LHCN-M2 (cell line): Measurements from ENCODE around the gene ACTR10. TPM values are rescaled to one million over a fixed set of nuclear protein-coding genes. Genes with fewer than 3 reads are reported as not detected.
"Not testable (repeated sequence)": the region's sequence is repeated elsewhere in the genome, so short reads cannot be mapped to it uniquely, and the experiment has no call there.

Experiments
- DNase-seq: peaks from one replicate; pipeline ENCODE4 v3.0.0-alpha.2; 2012; ENCODE audit warnings: low read depth
- total RNA-seq: library from RNA; depleted of rRNA; stranded (reverse); fragments of >200 nt; gene quantifications from 2 replicates; pipeline ENCODE4 v1.2.3, GENCODE V29; 2014

The ACTR10 gene
- total RNA-seq, 1 experiment from 2014 or later, result 78.2 TPM

- DNase-seq, result no peak
Measured at GRCh38 chr14:58215191-58215914, 15.4 kb downstream of the ACTR10 start.

- DNase-seq, result peak; percentile 66
Measured at GRCh38 chr14:58216544-58216943, 16.6 kb downstream of the ACTR10 start.

GRCh38 chr14:58227096-58227819, 27.3 kb downstream of the ACTR10 start:
- no peak for DNase-seq

DNA sequence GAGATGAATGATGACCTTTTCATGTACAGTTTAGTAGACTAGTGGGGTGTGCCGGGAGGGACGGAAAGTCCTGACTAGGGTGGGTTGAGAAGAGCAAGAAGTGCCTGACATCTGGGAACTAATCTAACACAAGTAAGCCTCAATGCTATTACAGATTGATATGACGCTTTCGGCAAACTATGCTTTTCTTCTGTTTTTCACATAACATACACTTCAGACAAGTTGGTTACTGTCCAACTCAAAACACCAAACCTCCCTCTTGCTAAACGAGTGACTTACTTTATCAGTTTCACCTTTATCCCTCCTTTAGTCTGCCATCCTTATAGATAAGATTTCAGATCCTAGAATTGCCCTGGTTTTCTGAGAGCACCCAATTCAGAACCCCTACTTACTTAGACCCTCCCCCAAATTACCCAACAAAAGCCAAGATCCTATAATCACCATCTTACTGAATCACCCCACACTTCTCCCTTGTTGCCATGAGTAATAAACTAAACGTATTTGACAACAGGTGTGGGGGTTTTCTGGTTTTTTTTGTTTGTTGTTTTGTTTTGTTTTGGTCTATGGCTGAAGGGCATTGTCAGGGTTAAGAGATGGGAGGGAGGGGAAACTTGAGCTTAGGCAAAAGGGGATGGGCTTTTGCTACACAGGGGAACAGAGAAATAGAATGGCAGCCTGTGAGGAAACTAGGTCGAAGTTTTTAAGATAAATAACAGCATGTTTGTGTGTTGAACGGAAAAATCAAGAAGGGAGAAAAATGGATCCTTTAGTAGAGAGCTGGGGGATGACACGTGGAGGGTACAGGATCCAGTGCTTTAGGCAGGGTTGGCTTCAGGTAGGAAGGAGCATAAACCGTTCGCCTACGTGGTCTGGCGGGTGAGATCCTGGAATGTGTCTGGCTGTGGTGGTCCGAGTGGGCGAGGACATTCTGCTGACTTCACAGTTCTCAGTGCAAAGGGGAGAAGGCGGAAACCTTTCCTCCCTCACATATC, 38.6 kb downstream of the ACTR10 start:
- DNase-seq, result peak; percentile 69

DNA sequence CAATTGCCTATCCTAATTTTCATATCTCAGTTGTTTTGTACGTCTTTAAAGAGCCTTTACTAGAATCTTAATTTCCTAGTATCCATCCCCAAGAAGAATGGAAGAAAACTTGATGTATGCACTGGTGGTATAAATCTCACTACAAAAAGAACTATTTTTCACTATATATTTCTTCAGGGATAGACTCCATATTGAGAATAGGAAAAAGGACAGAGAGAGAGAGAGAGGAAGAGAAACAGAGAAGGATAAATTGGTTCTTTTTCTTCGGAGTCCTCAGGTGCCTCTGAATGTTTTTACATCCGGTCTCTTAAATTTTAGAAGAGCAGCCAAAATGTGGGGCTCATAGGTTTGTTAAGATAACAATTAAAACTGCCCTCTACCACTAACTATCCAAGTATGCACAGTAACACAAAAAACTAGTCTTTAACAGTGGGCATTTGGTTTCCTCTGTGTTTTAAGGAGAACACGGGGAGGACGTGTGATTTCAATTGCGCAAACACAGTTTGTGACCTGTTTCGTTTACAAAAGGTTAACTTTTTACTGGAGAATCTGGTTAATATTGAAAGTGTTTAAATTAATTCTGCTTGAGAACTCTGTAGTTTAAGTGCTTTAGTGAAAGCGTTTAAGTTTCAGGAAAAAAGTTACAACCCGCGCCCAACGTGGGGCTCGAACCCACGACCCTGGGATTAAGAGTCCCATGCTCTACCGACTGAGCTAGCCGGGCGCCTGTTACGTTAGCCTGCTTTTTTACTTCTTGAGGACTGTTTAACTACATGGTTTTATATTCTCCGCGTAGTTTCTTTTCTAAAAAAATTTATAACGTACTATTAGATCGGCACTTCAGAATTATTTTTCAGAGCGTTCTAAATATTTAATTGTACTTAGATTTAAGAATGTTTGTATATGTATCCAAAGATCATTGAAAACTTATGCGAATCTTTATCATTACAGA, 39.6 kb downstream of the ACTR10 start:
- peak; percentile 55 for DNase-seq

- DNase-seq, result peak; percentile 26
Measured at GRCh38 chr14:58243790-58244555, 44.0 kb downstream of the ACTR10 start.

- DNase-seq, result peak; percentile 96
Measured at GRCh38 chr14:58244556-58245387, 44.8 kb downstream of the ACTR10 start, which contains the start of gene PSMA3. PSMA3 (plus strand) TSS chr14:58244843; CDS start chr14:58244921, 78 bp downstream.

GRCh38 chr14:58245562-58245961, 45.6 kb downstream of the ACTR10 start:
- no peak for DNase-seq

DNA sequence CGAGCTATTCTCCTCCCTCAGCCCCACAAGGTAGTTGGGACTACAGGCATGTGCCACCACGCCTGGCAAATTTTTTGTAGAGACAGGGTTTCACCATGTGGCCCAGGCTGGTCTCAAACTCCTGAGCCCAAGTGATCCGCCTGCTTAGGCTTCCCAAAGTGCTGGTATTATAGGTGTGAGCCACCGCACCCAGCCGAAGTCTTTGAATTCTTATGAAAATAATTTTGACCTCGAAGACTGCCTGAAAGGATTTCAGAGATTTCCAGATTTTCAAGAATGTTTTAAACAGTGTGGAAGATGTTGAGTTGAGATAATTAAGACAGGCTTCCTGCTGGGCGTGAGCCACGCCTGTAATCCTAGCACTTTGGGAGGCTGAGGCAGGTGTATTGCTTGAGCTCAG, 49.7 kb downstream of the ACTR10 start:
- no peak for DNase-seq

GRCh38 chr14:58258156-58258555, 58.2 kb downstream of the ACTR10 start:
- DNase-seq, result no peak

GRCh38 chr14:58262005-58262404, 62.1 kb downstream of the ACTR10 start:
- not testable (repeated sequence) for DNase-seq

DNA sequence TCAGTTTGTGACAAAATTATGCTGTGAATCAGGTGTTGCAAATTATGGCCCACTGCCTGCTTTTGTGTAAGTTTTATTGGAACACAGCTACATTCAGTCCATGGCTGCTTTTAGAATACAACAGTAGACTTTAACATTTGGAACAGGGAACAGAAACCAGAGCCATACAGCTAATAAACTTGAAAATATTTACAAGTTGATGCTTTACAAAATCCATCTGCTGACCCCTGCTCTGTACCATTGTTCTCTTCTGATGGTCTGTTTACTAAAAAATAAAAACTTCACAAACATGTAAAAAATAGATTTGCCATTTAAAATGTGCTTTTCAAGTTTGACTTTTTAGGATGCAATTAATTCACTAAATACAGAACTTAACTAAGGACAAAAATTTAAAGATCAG, 65.5 kb downstream of the ACTR10 start:
- no peak for DNase-seq

DNA sequence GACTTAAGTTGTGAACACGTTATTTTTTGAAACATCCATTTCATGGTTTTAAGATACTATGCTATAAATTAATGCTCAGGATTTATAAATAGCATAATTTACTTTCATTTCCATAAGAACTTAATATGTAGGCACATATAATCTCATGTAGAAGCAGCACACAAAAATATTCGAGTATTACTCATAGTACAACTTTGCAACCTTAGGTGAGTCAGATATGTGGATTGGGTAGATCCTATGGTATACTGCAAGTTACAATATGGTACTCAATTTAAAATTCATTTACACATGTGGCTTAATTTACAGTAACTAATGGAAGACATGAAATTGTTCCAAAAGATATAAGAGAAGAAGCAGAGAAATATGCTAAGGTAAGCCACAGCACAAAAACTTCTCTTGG, 70.7 kb downstream of the ACTR10 start:
- DNase-seq, result no peak

DNA sequence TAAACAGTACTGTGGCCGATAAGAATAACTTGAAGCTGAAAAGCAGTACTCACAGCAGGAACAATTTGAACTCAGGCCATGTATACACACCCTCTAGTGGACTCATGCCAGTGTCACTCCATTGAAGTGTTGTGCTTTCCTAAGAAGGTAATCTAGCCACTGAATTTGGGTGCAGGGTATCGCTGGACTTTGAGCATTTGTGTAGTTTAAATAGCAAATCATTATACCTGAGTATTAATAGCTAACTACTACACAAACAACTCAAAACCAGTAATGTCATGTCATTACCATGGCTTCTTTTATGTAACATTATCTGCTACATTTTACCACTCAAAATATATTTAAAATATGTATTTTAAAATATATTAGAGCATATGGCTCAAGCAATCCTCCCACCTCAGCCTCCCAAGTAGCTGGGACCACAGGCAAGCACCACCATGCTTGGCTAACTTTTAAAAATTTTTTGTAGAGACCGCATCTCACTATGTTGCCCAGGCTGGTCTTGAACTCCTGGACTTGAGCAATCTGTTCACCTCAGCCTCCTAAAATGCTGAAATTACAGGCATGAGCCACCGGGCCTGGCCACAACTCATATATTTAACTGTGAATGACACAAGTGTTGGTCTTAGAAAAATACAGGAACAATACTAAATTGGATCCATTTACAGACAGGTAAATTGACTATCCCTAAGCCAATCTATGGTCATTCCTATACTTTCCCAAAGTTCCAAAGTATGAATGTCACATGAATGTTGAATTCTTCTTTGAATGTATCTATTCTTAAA, 72.8 kb downstream of the ACTR10 start:
- DNase-seq, result peak; percentile 26

GRCh38 chr14:58274881-58275280, 74.9 kb downstream of the ACTR10 start:
- no peak for DNase-seq

DNA sequence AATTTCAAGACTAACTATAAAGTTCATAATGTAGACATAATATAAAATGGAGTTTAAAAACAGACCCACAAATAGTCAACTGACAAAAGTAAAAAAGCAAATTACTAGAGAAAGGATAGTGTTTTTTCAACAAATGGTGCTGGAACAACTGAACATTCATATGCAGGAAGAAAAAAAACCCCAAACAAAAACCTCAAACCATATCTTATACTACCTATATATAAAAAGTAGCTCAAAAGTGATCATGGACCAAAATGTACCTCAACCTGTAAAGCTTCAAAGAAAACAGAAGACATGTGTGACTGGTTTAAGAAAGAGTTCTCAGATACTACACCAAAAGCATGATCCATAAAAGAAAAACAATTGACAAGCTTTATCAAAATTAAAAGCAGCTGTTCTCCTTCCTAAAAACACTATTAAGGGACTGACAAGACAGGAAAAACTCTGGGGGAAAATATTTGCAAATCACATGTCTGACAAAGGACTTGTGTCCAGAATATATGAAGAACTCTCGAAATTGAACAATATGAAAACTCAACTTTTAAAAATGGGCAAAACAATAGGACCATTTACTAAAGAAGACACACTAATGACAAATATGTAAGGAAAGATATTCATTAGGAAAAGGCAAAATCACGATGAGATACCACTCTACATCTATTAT, 75.7 kb downstream of the ACTR10 start:
- no peak for DNase-seq

GRCh38 chr14:58276208-58276607, 76.3 kb downstream of the ACTR10 start:
- no peak for DNase-seq

GRCh38 chr14:58278177-58278576, 78.2 kb downstream of the ACTR10 start:
- no peak for DNase-seq
